ENCODE measurements around the gene CDK6. TPM values are rescaled to one million over a fixed set of nuclear protein-coding genes. Genes with fewer than 3 reads are reported as not detected.
"Not testable (repeated sequence)": the region's sequence is repeated elsewhere in the genome, so short reads cannot be mapped to it uniquely, and the experiment has no call there.

Gene CDK6
- total RNA-seq, 4 donors from 2014 or later = 12.9 to 32.7 (median 21.6) TPM

DNA sequence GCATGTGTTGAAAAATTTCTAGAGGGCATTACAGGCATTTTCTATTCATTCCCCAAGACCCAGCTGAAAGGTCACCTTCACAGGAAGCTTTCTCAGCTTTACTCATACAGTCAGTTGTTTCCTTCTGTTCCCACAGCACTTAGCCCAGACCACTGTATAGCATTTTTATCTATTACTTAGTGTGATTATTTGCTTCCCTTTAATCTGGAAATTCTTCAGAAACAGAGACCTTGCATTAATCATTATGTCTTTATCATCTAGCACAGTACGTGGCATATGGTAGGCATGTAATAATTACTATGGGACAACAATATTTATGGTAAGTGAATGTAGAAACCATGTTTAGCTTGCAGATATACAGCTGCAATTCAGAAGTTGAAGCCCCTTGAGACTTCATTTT lies 38.2 kb upstream of the CDK6 start:
- no peak overlapping the region for H3K27ac ChIP-seq
- DNase-seq = no peak
- intact Hi-C loops (cut with DNase I; ENCODE audit: low total_unique reads) (no loop called here), in situ Hi-C loops (cut with MboI; ENCODE audit: low pct_ligation_motif_present in 1 of 4, low pct_unique_long_range_greater_than_20kb in 1 of 4, low sequenced_read_pairs in 3 of 4) (no loop called here)
- WGBS, 2 donors (ENCODE audit: low coverage in 1 of 2) = 93% methylated on average over 1 of the region's 1 CpG; no CpG with 5 or more reads in 1 of the 2 donors
- no peak overlapping the region for H3K4me3 ChIP-seq
- TF ChIP-seq EP300 (IDR thresholded peaks at IDR 0.05; ENCODE audit: low read depth) (no peak), POLR2A (IDR thresholded peaks at IDR 0.05) (no peak), POLR2AphosphoS5 (IDR thresholded peaks at IDR 0.05) (no peak)
- TF ChIP-seq, protein P1, sequence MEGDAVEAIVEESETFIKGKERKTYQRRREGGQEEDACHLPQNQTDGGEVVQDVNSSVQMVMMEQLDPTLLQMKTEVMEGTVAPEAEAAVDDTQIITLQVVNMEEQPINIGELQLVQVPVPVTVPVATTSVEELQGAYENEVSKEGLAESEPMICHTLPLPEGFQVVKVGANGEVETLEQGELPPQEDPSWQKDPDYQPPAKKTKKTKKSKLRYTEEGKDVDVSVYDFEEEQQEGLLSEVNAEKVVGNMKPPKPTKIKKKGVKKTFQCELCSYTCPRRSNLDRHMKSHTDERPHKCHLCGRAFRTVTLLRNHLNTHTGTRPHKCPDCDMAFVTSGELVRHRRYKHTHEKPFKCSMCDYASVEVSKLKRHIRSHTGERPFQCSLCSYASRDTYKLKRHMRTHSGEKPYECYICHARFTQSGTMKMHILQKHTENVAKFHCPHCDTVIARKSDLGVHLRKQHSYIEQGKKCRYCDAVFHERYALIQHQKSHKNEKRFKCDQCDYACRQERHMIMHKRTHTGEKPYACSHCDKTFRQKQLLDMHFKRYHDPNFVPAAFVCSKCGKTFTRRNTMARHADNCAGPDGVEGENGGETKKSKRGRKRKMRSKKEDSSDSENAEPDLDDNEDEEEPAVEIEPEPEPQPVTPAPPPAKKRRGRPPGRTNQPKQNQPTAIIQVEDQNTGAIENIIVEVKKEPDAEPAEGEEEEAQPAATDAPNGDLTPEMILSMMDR (IDR thresholded peaks at IDR 0.05) = no peak
- H3K4me1 ChIP-seq = no peaks in the 10 kb centered on the region
- H3K9me3 ChIP-seq = peaks cover 0 to under 1% of the 10 kb centered on the region in 2 donors
- no peaks in the 10 kb centered on the region for H3K36me3 ChIP-seq
- H3K27me3 ChIP-seq = no peaks in the 10 kb centered on the region

DNA sequence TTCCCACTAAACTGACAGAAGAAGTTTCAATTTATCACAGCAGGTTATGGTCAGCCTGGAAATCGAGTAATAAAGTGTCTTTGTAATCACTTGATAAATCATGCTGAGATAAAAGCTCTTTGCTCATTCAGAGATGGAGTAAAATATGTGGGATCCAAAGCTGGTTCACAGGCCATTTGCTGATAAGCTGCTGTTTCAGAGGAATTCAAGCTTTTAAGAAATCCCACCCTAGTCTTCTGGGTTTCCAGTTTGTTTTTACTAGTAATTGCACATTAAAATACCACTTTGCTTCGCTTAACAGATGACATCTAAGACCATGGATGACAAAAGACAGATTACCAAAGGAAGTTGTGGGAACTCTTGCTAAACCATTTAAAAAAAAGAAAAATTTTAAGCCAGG lies 37.4 kb upstream of the CDK6 start:
- H3K36me3 ChIP-seq = no peaks in the 10 kb centered on the region
- H3K4me1 ChIP-seq = no peaks in the 10 kb centered on the region
- H3K27ac ChIP-seq = no peak overlapping the region
- no peaks in the 10 kb centered on the region for H3K27me3 ChIP-seq
- WGBS, 2 donors (ENCODE audit: low coverage in 1 of 2) = 47 to 62% methylated on average over 2 of the region's 2 CpGs
- H3K9me3 ChIP-seq = peaks cover under 1 to 8% of the 10 kb centered on the region in 2 donors
- TF ChIP-seq EP300 (IDR thresholded peaks at IDR 0.05; ENCODE audit: low read depth) = no peak
- TF ChIP-seq, protein P1 (IDR thresholded peaks at IDR 0.05) = no peak
- no peak for TF ChIP-seq POLR2A (IDR thresholded peaks at IDR 0.05)
- TF ChIP-seq POLR2AphosphoS5 (IDR thresholded peaks at IDR 0.05) = no peak
- DNase-seq = no peak
- intact Hi-C loops (cut with DNase I; ENCODE audit: low total_unique reads) (no loop called here), in situ Hi-C loops (cut with MboI; ENCODE audit: low pct_ligation_motif_present in 1 of 4, low pct_unique_long_range_greater_than_20kb in 1 of 4, low sequenced_read_pairs in 3 of 4) (no loop called here)
- no peak overlapping the region for H3K4me3 ChIP-seq

DNA sequence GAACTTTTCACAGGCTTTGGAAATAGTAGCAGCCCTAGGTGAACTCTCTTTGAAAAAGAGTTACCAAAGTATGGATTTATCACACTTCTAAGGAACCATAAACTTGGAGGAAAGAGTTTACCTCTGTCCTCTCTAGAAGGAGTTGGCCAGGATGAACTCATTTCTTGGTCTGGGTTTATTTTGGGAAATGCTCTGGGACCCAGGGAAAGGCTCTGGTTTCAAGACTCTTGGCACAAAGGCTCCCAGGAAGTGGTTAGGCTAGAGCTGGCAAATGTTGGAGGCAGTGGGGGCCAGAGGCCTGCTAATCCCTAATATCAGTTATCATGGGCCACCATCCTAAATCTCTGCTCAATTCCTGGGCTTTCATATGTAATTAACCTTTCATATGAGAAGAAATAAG lies 36.3 kb upstream of the CDK6 start:
- intact Hi-C loops (cut with DNase I; ENCODE audit: low total_unique reads) (no loop called here), in situ Hi-C loops (cut with MboI; ENCODE audit: low pct_ligation_motif_present in 1 of 4, low pct_unique_long_range_greater_than_20kb in 1 of 4, low sequenced_read_pairs in 3 of 4) (no loop called here)
- TF ChIP-seq POLR2AphosphoS5 (IDR thresholded peaks at IDR 0.05) (no peak), POLR2A (IDR thresholded peaks at IDR 0.05) (no peak), EP300 (IDR thresholded peaks at IDR 0.05; ENCODE audit: low read depth) (no peak)
- TF ChIP-seq, protein P1 (IDR thresholded peaks at IDR 0.05) = no peak
- Histone ChIP-seq H3K27ac (no peak overlapping the region), H3K27me3 (no peaks in the 10 kb centered on the region), H3K36me3 (no peaks in the 10 kb centered on the region), H3K9me3 (peaks cover 6 to 13% of the 10 kb centered on the region in 2 donors), H3K4me1 (no peaks in the 10 kb centered on the region), H3K4me3 (no peak overlapping the region)
- DNase-seq = no peak

DNA sequence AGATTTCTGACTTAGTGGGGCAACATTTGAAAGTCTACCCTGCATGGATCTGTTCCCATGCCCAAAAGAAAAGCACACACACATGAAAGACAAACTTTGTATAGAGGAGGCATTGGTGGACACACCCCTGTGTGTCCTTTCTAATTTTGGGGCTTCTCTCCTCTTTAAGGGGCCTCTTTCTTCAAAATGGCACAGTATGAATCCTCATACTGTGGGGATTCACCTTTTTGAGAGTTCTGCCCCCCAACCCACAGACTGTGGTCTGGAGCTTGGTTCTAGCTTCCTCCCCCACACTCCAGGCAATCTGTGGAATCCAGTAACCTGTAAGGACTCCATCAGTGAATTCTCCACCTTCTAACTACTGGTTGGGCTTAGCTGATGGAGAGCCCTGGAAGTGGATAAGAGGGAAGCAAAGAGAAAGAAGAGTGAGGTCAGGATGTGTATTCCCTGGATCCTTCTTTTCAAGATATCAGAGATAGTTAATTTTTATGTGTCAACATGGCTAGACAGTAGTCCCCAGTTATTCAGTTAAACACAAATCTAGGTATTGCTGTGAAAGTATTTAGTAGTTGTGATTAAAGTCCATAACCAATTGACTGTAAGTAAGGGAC lies 32.4 kb upstream of the CDK6 start:
- no peak overlapping the region for H3K4me3 ChIP-seq
- no peaks in the 10 kb centered on the region for H3K27me3 ChIP-seq
- no peaks in the 10 kb centered on the region for H3K4me1 ChIP-seq
- no peak for TF ChIP-seq POLR2AphosphoS5 (IDR thresholded peaks at IDR 0.05)
- TF ChIP-seq, protein P1 (IDR thresholded peaks at IDR 0.05) = no peak
- no peak for TF ChIP-seq EP300 (IDR thresholded peaks at IDR 0.05; ENCODE audit: low read depth)
- TF ChIP-seq POLR2A (IDR thresholded peaks at IDR 0.05) = no peak
- DNase-seq = no peak
- H3K36me3 ChIP-seq = no peaks in the 10 kb centered on the region
- H3K27ac ChIP-seq = no peak overlapping the region
- in situ Hi-C loops (cut with MboI; ENCODE audit: low pct_ligation_motif_present in 1 of 4, low pct_unique_long_range_greater_than_20kb in 1 of 4, low sequenced_read_pairs in 3 of 4) = no loop called here
- intact Hi-C loops (cut with DNase I; ENCODE audit: low total_unique reads) = no loop called here
- peaks cover 6 to 13% of the 10 kb centered on the region in 2 donors for H3K9me3 ChIP-seq

DNA sequence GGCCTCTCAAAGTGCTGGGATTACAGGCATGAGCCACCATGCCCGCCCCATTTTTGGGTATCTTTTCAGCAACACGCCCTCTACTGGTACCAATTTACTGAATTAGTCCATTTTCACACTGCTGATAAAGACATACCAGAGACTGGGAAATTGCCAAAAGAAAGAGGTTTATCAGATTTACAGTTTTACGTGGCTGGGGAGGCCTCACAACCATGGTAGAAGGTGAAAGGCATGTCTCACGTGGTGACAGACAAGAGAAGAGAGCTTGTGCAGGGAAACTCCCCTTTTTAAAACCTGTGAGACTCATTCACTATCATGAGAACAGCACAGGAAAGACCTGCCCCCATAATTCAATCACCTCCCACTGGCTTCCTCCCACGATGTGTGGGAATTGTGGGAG lies 27.8 kb upstream of the CDK6 start:
- H3K4me1 ChIP-seq; H3K27ac ChIP-seq; H3K27me3 ChIP-seq; H3K9me3 ChIP-seq; DNase-seq; in situ Hi-C loops (cut with MboI; ENCODE audit: low pct_ligation_motif_present in 1 of 4, low pct_unique_long_range_greater_than_20kb in 1 of 4, low sequenced_read_pairs in 3 of 4); H3K4me3 ChIP-seq; intact Hi-C loops (cut with DNase I; ENCODE audit: low total_unique reads); H3K36me3 ChIP-seq: not testable (repeated sequence)
- 20 to 63% methylated on average over 1 to 5 of the region's 5 CpGs for WGBS, 2 donors (ENCODE audit: low coverage in 1 of 2)

Measured in transverse colon (tissue), 4 donors.